ENCODE measurements around the gene PIPOX. TPM values are rescaled to one million over a fixed set of nuclear protein-coding genes. Genes with fewer than 3 reads are reported as not detected.

Gene PIPOX
- total and polyA plus RNA-seq, 2 of the 8 experiments (the other 6 are each of a cell fraction or from before 2014, with no cell fraction given), result 57.2 to 99.6 TPM

DNA sequence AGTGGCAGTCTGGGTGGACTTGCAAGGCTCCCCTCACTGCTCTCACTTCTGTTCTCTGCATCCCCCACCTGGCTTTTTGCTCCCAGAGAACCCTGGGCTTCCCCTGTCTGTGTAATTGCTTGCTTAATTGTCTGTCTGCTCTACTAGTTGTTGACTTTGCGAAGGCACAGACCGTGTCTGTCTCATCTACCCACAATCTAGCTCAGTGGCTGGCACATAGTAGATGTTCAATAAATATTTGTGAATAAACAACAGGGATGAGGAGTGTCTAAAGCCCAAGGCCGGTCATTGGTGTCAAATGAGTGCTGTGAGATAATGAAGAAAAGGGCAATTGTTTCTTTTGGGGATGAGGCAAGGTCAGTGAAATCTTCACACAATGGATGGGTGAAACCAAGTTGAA lies 34.4 kb upstream of the PIPOX start (continued):
- TF ChIP-seq, protein P1, sequence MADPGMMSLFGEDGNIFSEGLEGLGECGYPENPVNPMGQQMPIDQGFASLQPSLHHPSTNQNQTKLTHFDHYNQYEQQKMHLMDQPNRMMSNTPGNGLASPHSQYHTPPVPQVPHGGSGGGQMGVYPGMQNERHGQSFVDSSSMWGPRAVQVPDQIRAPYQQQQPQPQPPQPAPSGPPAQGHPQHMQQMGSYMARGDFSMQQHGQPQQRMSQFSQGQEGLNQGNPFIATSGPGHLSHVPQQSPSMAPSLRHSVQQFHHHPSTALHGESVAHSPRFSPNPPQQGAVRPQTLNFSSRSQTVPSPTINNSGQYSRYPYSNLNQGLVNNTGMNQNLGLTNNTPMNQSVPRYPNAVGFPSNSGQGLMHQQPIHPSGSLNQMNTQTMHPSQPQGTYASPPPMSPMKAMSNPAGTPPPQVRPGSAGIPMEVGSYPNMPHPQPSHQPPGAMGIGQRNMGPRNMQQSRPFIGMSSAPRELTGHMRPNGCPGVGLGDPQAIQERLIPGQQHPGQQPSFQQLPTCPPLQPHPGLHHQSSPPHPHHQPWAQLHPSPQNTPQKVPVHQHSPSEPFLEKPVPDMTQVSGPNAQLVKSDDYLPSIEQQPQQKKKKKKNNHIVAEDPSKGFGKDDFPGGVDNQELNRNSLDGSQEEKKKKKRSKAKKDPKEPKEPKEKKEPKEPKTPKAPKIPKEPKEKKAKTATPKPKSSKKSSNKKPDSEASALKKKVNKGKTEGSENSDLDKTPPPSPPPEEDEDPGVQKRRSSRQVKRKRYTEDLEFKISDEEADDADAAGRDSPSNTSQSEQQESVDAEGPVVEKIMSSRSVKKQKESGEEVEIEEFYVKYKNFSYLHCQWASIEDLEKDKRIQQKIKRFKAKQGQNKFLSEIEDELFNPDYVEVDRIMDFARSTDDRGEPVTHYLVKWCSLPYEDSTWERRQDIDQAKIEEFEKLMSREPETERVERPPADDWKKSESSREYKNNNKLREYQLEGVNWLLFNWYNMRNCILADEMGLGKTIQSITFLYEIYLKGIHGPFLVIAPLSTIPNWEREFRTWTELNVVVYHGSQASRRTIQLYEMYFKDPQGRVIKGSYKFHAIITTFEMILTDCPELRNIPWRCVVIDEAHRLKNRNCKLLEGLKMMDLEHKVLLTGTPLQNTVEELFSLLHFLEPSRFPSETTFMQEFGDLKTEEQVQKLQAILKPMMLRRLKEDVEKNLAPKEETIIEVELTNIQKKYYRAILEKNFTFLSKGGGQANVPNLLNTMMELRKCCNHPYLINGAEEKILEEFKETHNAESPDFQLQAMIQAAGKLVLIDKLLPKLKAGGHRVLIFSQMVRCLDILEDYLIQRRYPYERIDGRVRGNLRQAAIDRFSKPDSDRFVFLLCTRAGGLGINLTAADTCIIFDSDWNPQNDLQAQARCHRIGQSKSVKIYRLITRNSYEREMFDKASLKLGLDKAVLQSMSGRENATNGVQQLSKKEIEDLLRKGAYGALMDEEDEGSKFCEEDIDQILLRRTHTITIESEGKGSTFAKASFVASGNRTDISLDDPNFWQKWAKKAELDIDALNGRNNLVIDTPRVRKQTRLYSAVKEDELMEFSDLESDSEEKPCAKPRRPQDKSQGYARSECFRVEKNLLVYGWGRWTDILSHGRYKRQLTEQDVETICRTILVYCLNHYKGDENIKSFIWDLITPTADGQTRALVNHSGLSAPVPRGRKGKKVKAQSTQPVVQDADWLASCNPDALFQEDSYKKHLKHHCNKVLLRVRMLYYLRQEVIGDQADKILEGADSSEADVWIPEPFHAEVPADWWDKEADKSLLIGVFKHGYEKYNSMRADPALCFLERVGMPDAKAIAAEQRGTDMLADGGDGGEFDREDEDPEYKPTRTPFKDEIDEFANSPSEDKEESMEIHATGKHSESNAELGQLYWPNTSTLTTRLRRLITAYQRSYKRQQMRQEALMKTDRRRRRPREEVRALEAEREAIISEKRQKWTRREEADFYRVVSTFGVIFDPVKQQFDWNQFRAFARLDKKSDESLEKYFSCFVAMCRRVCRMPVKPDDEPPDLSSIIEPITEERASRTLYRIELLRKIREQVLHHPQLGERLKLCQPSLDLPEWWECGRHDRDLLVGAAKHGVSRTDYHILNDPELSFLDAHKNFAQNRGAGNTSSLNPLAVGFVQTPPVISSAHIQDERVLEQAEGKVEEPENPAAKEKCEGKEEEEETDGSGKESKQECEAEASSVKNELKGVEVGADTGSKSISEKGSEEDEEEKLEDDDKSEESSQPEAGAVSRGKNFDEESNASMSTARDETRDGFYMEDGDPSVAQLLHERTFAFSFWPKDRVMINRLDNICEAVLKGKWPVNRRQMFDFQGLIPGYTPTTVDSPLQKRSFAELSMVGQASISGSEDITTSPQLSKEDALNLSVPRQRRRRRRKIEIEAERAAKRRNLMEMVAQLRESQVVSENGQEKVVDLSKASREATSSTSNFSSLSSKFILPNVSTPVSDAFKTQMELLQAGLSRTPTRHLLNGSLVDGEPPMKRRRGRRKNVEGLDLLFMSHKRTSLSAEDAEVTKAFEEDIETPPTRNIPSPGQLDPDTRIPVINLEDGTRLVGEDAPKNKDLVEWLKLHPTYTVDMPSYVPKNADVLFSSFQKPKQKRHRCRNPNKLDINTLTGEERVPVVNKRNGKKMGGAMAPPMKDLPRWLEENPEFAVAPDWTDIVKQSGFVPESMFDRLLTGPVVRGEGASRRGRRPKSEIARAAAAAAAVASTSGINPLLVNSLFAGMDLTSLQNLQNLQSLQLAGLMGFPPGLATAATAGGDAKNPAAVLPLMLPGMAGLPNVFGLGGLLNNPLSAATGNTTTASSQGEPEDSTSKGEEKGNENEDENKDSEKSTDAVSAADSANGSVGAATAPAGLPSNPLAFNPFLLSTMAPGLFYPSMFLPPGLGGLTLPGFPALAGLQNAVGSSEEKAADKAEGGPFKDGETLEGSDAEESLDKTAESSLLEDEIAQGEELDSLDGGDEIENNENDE (IDR thresholded peaks at IDR 0.05; ENCODE audit: insufficient replicate concordance, low read length), result no peak
- TF ChIP-seq RXRA (IDR thresholded peaks at IDR 0.05; ENCODE audit: insufficient read depth, low read depth, low read length) (no peak), RNF2 (IDR thresholded peaks at IDR 0.05; ENCODE audit: borderline replicate concordance, low read depth, low read length, missing control alignments, poor library complexity, severe bottlenecking) (no peak), TAF7 (optimal IDR thresholded peaks at IDR 0.05; ENCODE audit: borderline replicate concordance, low read depth, low read length) (no peak), SIRT6 (IDR thresholded peaks at IDR 0.05; ENCODE audit: low read length) (no peak)
- TF ChIP-seq, protein P2, sequence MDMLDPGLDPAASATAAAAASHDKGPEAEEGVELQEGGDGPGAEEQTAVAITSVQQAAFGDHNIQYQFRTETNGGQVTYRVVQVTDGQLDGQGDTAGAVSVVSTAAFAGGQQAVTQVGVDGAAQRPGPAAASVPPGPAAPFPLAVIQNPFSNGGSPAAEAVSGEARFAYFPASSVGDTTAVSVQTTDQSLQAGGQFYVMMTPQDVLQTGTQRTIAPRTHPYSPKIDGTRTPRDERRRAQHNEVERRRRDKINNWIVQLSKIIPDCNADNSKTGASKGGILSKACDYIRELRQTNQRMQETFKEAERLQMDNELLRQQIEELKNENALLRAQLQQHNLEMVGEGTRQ (IDR thresholded peaks at IDR 0.05; ENCODE audit: low read length), result no peak
